ENCODE measurements around the gene TBCB.
"Not testable (repeated sequence)": the region's sequence is repeated elsewhere in the genome, so short reads cannot be mapped to it uniquely, and the experiment has no call there.

The TBCB gene, protein sequence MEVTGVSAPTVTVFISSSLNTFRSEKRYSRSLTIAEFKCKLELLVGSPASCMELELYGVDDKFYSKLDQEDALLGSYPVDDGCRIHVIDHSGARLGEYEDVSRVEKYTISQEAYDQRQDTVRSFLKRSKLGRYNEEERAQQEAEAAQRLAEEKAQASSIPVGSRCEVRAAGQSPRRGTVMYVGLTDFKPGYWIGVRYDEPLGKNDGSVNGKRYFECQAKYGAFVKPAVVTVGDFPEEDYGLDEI

DNA sequence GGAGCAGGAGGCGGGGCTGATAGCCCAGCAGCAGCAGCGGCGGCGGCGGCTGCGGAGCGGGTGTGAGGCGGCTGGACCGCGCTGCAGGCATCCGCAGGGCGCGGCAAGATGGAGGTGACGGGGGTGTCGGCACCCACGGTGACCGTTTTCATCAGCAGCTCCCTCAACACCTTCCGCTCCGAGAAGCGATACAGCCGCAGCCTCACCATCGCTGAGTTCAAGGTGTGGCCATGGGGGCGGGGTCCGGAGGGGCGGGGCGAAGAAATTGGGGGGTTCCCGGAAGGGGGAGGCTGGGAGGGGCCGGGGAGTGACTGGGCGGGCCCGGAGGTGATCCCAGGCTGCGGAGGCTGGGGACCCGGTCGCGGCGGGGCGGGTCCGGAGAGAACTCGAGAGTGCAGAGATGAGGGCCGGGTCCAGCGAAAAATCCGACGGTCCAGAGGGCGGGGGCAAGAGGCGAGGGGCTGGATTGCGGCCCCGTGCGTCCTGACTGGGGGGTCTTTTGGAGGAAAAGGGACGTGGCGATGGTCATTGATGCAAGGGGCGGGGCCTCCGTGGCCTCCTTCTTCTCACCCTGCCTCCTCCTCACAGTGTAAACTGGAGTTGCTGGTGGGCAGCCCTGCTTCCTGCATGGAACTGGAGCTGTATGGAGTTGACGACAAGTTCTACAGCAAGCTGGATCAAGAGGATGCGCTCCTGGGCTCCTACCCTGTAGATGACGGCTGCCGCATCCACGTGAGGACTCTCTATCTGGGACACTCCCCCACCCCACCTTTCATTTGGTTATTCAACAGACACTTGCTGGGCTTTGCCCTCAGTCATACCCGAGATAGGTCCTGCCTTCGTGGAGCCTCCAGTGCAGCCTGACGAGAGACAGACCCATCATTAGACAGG, at the start of gene TBCB:
TBCB (plus strand) TSS at position 16 of the 891 bp plus-strand sequence; CDS start at position 109, 93 bp downstream.
- no peak for DNase-seq (ENCODE audit: low read depth)

DNA sequence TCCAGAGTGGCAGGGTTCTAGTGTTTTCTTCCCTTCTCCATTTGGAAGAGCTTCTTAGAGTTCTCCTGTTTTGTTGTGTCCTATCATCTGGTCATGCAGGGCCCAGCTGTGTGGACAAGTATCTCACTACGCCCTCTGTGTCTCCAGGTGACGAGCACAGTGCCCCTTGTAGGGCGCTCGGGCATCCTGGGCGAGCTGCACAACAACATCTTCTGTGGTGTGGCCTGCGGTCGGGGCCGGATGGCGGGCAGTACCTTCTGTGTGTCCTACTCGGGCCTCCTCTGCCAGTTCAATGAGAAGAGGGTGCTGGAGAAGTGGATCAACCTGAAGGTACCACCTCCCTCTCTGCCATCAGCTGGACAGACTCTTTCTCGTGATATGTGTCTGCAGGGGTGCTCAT, 47.6 kb upstream of the TBCB start:
- DNase-seq (ENCODE audit: low read depth) = no peak

GRCh38 chr19:36068810-36069499, 46.3 kb upstream of the TBCB start:
- DNase-seq (ENCODE audit: low read depth) = not testable (repeated sequence)

DNA sequence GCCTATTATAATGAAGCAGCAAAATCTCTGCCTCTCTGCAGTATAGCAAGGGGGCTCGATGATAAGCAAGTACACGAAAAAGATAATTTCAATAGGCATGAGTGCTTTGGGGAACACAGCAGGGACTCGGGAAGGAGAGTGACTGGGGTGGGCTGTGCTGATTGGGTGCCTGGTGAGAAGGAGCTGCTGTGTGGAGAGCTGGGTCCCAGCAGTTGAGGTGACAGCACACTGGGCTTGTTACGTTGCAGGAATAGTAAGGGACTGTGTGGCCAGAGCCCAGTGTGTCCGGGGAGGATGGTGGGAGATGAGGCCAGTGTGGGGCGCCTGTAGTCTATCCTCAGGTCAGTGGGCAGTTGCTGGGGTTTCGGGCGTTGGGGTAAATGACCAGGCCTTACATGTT, 43.2 kb upstream of the TBCB start:
- DNase-seq (ENCODE audit: low read depth) = no peak

GRCh38 chr19:36073121-36073876, 42.0 kb upstream of the TBCB start:
- no peak for DNase-seq (ENCODE audit: low read depth)

DNA sequence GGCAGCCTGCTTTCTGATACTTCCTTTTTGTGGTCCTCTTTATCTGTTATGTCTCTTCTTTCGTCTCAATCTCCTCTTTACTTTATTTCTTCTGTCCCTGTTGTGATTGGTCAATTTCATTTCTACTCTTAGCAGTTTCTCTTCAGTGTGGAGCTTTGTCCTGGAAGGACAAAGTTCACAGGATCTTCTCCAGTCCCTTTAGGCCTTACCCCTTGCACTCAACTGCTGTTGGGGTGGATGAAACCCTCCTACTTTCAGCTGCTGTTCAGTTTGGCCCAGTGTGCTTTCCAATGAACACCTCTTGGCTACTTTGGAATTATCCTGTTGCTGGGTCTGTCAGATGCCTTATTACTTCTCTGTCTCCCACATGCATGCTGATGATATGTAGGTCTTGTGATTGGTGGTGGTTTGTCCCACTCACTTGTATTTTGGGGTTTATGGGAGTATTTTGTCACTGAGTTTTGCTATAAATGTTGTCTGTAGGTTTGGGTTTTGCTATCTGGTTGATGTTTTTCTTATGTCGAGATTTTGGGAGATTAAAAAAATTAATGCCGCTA, 35.8 kb upstream of the TBCB start:
- DNase-seq (ENCODE audit: low read depth) = no peak

DNA sequence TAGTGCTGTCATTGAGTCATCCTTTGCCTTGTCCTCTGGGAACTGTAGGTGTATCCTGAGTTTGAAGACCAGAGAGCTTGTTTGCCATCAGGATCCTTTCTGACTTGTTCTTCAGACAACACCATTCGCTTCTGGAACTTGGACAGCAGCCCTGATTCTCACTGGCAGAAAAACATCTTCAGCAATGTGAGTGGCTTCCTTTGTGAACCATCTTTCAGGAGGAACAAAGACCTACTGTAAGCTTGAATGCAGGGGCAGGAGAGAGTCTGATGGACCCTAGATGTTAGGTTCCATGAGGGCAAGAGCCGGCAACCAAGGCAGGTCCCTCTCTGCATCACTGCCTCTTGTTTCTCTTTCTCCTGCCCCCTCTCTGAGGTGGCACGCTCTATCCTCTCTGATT, 33.9 kb upstream of the TBCB start:
- no peak for DNase-seq (ENCODE audit: low read depth)

DNA sequence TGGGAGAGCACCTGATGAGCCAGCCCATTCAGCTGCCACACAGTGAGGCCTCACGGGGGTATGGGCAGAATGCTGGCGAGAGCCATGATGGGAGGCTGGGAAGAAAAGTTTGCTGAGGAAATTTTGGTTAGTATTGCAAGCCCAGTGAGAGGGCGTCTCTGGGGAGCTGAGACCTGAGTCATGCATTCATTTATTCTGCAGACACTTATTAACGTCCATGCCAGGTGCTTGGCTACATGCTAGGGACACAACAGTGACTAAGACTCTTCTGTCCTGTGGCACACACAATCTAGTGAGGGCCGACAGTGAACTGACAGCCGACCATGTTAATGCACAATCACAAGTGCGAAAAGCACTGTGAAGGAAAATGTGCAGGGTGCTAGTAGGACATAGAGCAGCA, 33.4 kb upstream of the TBCB start:
- no peak for DNase-seq (ENCODE audit: low read depth)

GRCh38 chr19:36082916-36083315, 32.4 kb upstream of the TBCB start:
- DNase-seq (ENCODE audit: low read depth) = no peak

GRCh38 chr19:36084231-36085009, 30.8 kb upstream of the TBCB start:
- no peak for DNase-seq (ENCODE audit: low read depth)

GRCh38 chr19:36086326-36086725, 28.9 kb upstream of the TBCB start:
- DNase-seq (ENCODE audit: low read depth) = no peak

- no peak for DNase-seq (ENCODE audit: low read depth)
These were observed 25.4 kb upstream of the TBCB start for GRCh38 chr19:36089847-36090246.

- no peak for DNase-seq (ENCODE audit: low read depth)
These were observed 24.2 kb upstream of the TBCB start for GRCh38 chr19:36090910-36091695.

GRCh38 chr19:36092566-36092965, 22.7 kb upstream of the TBCB start:
- DNase-seq (ENCODE audit: low read depth) = no peak

DNA sequence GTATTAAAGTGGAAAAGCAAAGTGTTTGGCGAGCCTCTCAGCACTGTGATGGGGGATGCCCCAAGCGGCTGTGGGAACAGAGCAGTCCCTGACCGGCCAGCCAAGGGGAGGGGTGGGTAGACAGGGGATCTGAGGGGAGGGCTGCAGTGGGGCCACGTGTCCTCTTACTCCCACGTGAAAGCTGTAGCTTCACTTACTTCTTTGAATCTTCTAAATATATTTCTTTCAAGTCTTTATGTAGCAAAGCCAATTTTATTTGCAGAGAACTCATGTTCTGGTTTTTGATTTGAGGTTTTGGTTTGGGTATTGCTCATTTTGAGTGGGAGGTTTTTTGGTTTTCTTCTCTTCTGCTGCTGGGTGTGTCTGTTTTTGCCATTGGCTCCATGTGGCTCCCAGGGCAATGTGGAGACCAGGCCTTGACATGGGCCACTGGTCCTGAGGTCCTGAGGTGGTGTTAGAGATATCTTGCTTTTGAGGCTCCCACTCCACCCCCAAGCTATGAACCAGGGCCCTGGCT, 22.1 kb upstream of the TBCB start:
- no peak for DNase-seq (ENCODE audit: low read depth)

DNA sequence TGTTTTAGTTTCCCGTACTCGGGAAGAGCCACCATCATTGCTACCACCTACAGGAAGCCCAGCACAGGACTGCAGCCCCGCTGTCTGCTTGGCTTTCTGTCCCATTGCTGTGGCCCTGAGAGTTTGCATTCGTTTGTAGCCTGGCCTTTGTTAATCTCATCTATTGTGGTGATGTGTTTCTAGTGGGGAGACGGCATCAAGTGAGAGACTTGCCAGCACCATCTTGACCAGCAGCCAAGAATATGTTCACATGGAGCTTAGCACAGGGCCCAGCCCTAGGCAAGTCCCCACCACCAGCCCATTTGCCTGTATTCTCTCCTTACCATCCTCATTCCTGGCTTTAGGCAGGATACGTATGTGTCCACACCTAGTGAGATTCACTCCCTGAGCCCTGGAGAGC, 21.6 kb upstream of the TBCB start:
- no peak for DNase-seq (ENCODE audit: low read depth)

- DNase-seq (ENCODE audit: low read depth) = no peak
These were observed 18.2 kb upstream of the TBCB start for GRCh38 chr19:36097036-36097435.

GRCh38 chr19:36099166-36099785, 16.0 kb upstream of the TBCB start:
- DNase-seq (ENCODE audit: low read depth) = no peak

GRCh38 chr19:36100476-36100875, 14.8 kb upstream of the TBCB start:
- DNase-seq (ENCODE audit: low read depth) = no peak

All from non-pigmented ciliary epithelial cell (primary cell).